Activated naive CD8-positive, alpha-beta T cell treated with anti-CD3 and anti-CD28 coated beads, Interleukin-2, amount 10 ng/mL, durations not matched to agents 7 days and 5 days (primary cell): ENCODE measurements around the gene SRRM4. TPM values are rescaled to one million over a fixed set of nuclear protein-coding genes. Genes with fewer than 3 reads are reported as not detected.
"Not testable (repeated sequence)": the region's sequence is repeated elsewhere in the genome, so short reads cannot be mapped to it uniquely, and the experiment has no call there.

ENCODE experiments used
- ATAC-seq: fragments of 150-1000 bp; cut with Tn5 transposase; one replicate; pipeline ENCODE4 v1.10.0; 2021; ENCODE audit warnings: low read depth, moderate library complexity
- POLR2A ChIA-PET: fragments of 350-600 bp; sonication (Branson Sonifier 250); formaldehyde crosslinking; loops from one replicate; lab custom pipeline; 2021; ENCODE audit warnings: antibody characterized with exemption; lab: Charles Lee
- DNase-seq: peaks from one replicate; pipeline ENCODE4 v3.0.0; 2021
- H3K27ac Mint-ChIP-seq: one replicate; pipeline ENCODE4 v1.8.0; 2022; ENCODE audit warnings: mild to moderate bottlenecking, mixed read lengths
- H3K27me3 Mint-ChIP-seq: one replicate; pipeline ENCODE4 v1.8.0; 2022; ENCODE audit warnings: mild to moderate bottlenecking, moderate library complexity, mixed read lengths
- H3K36me3 Mint-ChIP-seq: one replicate; pipeline ENCODE4 v1.8.0; 2021; ENCODE audit warnings: mild to moderate bottlenecking, mixed read lengths
- H3K4me1 Mint-ChIP-seq: one replicate; pipeline ENCODE4 v1.8.0; 2021; ENCODE audit warnings: mixed read lengths
- H3K4me3 Mint-ChIP-seq: one replicate; pipeline ENCODE4 v1.8.0; 2022; ENCODE audit warnings: mild to moderate bottlenecking, moderate library complexity, mixed read lengths
- H3K9me3 Mint-ChIP-seq: one replicate; pipeline ENCODE4 v1.8.0; 2021; ENCODE audit warnings: mixed read lengths
- total RNA-seq, 2 experiments: library from RNA; stranded (reverse); gene quantifications; one replicate each; pipeline ENCODE4 v1.2.3, GENCODE V29; 2021

The SRRM4 gene
- total RNA-seq, 2 experiments from 2014 or later = not detected

DNA sequence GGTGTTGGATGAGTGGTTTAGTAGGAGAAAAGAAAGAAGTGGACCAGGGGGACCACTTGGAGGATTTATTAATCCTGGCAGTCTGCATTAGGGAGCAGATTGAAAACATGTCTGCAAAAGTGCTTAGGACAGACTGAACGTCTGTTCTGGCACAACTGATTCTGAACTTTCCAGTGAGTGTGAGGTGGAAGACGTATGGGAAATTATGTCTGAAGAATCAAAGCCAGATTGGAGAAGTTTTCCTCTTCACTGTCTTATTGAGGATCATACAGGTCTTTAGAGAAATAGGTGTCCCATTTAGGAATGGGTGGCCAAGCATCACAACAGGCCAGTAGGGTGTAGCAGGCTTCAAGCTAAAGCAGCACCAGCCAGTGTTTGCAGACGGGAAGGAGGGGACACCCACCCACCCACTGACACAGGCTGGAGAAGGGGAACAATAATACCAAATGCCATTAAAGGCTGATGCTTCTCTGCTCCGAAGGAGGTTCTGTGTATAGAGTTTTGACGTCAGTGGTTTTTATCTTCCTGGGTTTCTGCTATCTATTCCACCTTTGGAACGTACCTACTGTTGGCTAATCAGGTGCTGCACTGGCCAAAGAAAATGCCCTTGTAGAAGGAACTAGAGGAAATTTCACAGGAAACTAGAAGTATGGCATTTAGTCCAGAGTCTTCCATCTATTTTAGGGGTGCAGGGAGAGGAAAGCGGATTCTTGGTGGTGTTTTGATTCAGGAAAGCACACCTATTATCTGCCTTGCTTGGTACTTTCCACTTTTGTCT lies 1.8 kb downstream of the SRRM4 start:
- H3K4me3 Mint-ChIP-seq = no peak overlapping the region
- no peaks in the 10 kb centered on the region for H3K36me3 Mint-ChIP-seq
- H3K9me3 Mint-ChIP-seq = no peaks in the 10 kb centered on the region
- DNase-seq = no peak
- no peak for ATAC-seq
- H3K27ac Mint-ChIP-seq = no peak overlapping the region
- H3K27me3 Mint-ChIP-seq = peaks cover 26% of the 10 kb centered on the region
- POLR2A ChIA-PET = no interaction called here
- no peaks in the 10 kb centered on the region for H3K4me1 Mint-ChIP-seq

DNA sequence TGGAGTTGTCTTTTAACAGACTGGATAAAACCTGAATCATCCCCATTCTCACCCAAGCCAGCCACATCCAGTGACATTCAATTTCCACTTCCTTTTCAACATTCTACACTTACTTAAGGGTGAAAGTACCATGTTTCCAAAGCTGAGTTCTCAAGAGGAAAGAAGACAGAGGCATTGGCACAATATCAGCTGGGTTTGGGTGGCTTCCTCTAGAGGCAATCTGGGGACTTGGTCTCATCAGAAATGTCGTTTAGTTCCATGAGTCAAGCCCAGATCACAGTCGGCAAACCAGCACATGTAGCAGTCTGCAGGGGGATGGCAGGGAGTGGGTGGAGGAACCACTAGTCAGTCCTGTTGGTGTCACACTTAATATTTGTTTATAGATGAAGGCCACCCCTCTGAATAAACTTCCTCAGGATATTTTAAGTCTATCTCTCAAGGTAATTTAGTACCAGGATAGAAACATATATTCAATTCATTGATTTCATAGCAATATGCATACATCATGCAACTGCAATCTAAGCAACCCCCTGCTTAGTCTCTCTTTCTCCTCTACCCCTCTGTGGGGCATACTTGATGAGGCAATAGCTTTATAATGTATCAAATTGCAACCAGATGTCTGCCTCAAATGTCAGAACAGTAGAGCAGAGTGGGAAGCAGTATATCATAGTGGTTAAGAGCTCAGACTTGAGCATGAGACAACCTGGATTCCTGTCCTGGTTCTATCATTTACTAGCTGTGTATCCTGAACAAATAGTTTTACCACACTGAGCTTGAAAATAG lies 3.0 kb downstream of the SRRM4 start:
- H3K9me3 Mint-ChIP-seq = no peaks in the 10 kb centered on the region
- DNase-seq (no peak), ATAC-seq (no peak)
- no peak overlapping the region for H3K27ac Mint-ChIP-seq
- peaks cover 23% of the 10 kb centered on the region for H3K27me3 Mint-ChIP-seq
- no peaks in the 10 kb centered on the region for H3K36me3 Mint-ChIP-seq
- H3K4me3 Mint-ChIP-seq = no peak overlapping the region
- POLR2A ChIA-PET = no interaction called here
- no peaks in the 10 kb centered on the region for H3K4me1 Mint-ChIP-seq

DNA sequence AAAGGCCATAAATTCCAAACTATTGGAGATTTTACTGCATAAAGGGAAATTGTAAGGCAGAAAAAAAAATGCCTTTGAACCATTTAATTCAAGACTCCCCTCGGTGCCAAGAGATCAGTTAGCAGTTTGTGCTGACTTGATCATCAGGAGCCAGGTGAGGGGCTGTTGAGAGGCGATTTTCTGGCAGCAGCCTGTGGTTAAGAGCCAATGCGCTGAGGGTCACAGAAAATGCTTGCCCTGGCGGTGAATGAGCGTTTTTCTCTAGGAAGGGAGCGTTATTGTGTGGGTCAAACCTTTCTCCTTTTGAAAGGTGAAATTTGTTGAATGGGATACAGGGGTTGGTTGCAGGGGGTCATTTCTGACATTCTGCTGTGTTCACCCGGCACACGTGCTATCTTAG lies 4.7 kb downstream of the SRRM4 start:
- Mint-ChIP-seq H3K9me3 (no peaks in the 10 kb centered on the region), H3K27ac (no peak overlapping the region), H3K4me3 (no peak overlapping the region), H3K36me3 (no peaks in the 10 kb centered on the region), H3K4me1 (no peaks in the 10 kb centered on the region), H3K27me3 (peaks cover 18% of the 10 kb centered on the region)
- DNase-seq (no peak), ATAC-seq (no peak)
- POLR2A ChIA-PET = no interaction called here

DNA sequence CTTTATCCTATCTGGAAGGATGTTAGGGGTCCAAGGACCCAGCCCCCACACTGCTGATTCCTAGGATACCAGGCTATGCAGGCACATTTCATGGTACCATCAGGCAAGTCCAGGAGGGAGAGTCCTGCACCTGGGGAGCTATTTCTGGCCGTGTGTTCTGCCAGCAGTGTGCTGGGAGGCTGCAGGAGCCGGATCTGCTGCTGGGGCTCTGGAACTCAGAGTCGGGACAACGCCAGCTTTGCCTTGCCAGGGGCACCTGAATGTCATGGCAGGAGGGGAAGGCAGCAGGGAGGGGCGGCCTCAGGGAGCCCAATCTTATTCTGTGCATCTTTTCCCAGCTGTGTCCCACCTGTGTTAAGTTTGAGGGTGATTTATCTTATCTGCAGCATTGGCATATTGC lies 17.8 kb downstream of the SRRM4 start:
- POLR2A ChIA-PET = no interaction called here
- Mint-ChIP-seq H3K9me3 (no peaks in the 10 kb centered on the region), H3K36me3 (no peaks in the 10 kb centered on the region)

DNA sequence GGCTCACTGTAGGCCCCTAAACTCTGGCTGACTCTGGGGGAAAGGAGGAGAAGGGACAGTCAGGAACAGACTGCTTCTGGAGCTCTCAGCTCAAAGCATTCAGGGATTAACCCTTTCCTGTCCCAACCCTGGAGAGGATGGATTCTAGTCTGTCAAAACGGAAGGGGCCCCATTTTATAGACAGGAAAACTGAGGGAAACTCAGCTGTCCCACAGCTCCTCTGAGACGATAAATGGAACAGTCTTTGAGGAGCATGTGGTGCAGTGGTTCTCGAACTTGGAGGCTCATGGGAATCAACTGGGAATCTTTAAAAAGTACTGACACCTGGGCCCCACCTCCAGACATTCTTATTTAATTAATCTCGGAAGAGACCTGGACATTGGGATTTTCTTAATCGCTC lies 23.7 kb downstream of the SRRM4 start:
- POLR2A ChIA-PET = no interaction called here
- H3K9me3 Mint-ChIP-seq = peaks cover 5% of the 10 kb centered on the region
- no peak for ATAC-seq
- H3K4me1 Mint-ChIP-seq = no peaks in the 10 kb centered on the region
- H3K27me3 Mint-ChIP-seq = peaks cover 4% of the 10 kb centered on the region
- no peak for DNase-seq
- H3K4me3 Mint-ChIP-seq = no peak overlapping the region
- H3K27ac Mint-ChIP-seq = no peak overlapping the region
- H3K36me3 Mint-ChIP-seq = no peaks in the 10 kb centered on the region

More for the DNA sequence above, 17.8 kb downstream of the SRRM4 start:
- H3K27ac Mint-ChIP-seq = no peak overlapping the region
- ATAC-seq (no peak), DNase-seq (no peak)
- no peaks in the 10 kb centered on the region for H3K27me3 Mint-ChIP-seq
- H3K4me3 Mint-ChIP-seq = no peak overlapping the region
- no peaks in the 10 kb centered on the region for H3K4me1 Mint-ChIP-seq

GRCh38 chr12:119005913-119006312 lies 24.6 kb downstream of the SRRM4 start:
- Mint-ChIP-seq H3K27ac (no peak overlapping the region), H3K36me3 (no peaks in the 10 kb centered on the region), H3K27me3 (peaks cover 4% of the 10 kb centered on the region), H3K4me1 (no peaks in the 10 kb centered on the region), H3K4me3 (no peak overlapping the region), H3K9me3 (peaks cover 5% of the 10 kb centered on the region)
- no peak for DNase-seq
- POLR2A ChIA-PET = no interaction called here
- ATAC-seq = no peak

DNA sequence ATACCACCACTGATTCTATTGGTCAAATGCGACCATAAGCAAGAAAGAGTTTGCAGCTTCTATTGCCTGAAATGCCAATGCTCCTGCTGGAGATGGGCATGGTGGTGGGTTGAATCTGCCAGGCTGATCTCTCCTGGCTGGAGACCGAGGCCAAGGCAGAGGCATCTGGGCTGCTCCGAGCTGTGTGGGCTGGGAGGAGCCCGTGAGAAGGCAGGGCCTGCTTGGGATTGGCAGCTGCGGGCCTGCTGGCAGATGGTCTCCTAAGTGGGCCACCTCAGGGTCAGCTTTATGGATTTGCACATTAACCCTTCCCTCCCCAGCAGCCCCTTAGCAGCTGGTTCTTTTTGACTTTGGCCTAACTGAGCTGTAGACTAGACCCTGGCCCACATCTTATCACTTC lies 25.4 kb downstream of the SRRM4 start:
- peaks cover 4% of the 10 kb centered on the region for H3K27me3 Mint-ChIP-seq
- H3K4me3 Mint-ChIP-seq = no peak overlapping the region
- DNase-seq (no peak), ATAC-seq (no peak)
- H3K27ac Mint-ChIP-seq = no peak overlapping the region
- POLR2A ChIA-PET = no interaction called here
- peaks cover 5% of the 10 kb centered on the region for H3K9me3 Mint-ChIP-seq
- no peaks in the 10 kb centered on the region for H3K36me3 Mint-ChIP-seq
- H3K4me1 Mint-ChIP-seq = no peaks in the 10 kb centered on the region

- H3K4me1 Mint-ChIP-seq, H3K9me3 Mint-ChIP-seq, DNase-seq, ATAC-seq, H3K27me3 Mint-ChIP-seq, POLR2A ChIA-PET, H3K4me3 Mint-ChIP-seq, H3K36me3 Mint-ChIP-seq, H3K27ac Mint-ChIP-seq: not testable (repeated sequence)
Measured at GRCh38 chr12:119008273-119008672, 26.9 kb downstream of the SRRM4 start.

DNA sequence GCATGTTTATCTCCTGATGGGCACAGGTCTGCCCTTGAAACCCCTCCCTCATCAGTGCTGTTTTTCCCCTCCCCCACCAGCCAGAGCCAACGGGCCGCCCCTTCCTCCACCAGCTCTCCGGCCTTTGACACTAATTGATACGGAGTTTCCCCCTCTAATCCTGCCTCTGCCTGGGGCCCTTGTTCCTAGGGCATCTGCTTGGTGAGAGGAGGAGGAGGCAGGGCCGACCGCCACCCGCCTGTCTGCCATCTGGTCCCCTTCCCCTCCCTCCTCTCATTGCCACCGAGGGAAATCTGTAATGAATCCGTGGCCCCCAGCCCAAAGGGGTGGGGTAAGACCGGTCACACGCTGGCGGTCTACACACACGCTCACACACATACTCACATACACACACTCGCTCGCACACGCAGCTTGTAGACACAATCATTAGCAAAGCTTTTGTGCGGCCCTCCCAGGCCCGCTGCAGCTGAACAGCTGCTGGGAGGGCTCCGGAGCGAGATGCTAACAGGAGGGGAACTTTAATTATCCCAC lies 27.4 kb downstream of the SRRM4 start:
- Mint-ChIP-seq H3K36me3 (no peaks in the 10 kb centered on the region), H3K27me3 (peaks cover 4% of the 10 kb centered on the region), H3K27ac (no peak overlapping the region), H3K4me1 (no peaks in the 10 kb centered on the region), H3K9me3 (peaks cover 5% of the 10 kb centered on the region), H3K4me3 (no peak overlapping the region)
- ATAC-seq = no peak
- POLR2A ChIA-PET = no interaction called here
- no peak for DNase-seq

DNA sequence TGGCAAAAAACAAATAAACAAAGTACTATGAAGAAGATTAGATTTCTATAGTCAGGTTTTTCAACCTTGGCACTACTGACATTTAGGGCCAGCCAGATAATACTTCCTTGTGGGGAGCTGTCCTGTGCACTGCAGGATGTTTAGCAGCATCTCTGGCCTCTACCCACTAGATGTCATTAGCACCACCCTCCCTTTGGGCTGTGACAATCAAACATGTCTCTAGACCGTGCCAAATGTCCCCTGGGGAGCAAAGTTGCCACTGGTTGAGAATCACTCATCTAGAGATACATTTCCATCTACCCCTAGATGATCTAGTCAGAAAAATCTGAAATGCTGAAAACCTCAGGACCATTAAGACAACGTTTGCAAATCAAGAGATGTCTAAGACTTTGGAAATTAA lies 29.9 kb downstream of the SRRM4 start:
- Mint-ChIP-seq H3K4me1 (no peaks in the 10 kb centered on the region), H3K27ac (no peak overlapping the region), H3K36me3 (no peaks in the 10 kb centered on the region), H3K4me3 (no peak overlapping the region), H3K9me3 (peaks cover 5% of the 10 kb centered on the region), H3K27me3 (peaks cover 4% of the 10 kb centered on the region)
- ATAC-seq (no peak), DNase-seq (no peak)
- POLR2A ChIA-PET = no interaction called here

GRCh38 chr12:119012179-119012578 lies 30.8 kb downstream of the SRRM4 start:
- ATAC-seq = no peak
- POLR2A ChIA-PET = no interaction called here
- peaks cover 4% of the 10 kb centered on the region for H3K27me3 Mint-ChIP-seq
- no peak overlapping the region for H3K27ac Mint-ChIP-seq
- H3K36me3 Mint-ChIP-seq = no peaks in the 10 kb centered on the region
- H3K9me3 Mint-ChIP-seq = peaks cover 5% of the 10 kb centered on the region
- H3K4me3 Mint-ChIP-seq = no peak overlapping the region
- no peaks in the 10 kb centered on the region for H3K4me1 Mint-ChIP-seq
- DNase-seq = no peak

DNA sequence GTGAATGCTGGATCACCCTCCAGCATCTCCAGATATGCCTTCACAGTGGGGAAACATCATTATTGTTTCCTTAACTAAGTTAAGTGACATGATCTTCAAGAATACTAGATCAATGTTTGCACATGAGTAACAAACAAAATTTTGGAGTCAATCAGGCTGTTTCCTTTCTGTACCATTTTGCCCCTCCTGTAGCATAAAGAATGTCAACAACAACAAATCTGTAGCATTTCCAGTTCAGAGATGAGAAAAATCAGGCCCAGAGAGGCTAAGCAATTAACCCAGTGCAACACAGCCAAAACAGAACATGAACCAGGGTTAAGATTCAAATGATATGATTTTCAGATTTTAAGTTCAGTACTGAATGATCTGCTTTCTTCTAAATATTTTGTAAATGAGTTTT lies 31.7 kb downstream of the SRRM4 start:
- POLR2A ChIA-PET = no interaction called here
- no peaks in the 10 kb centered on the region for H3K4me1 Mint-ChIP-seq
- DNase-seq (no peak), ATAC-seq (no peak)
- no peaks in the 10 kb centered on the region for H3K36me3 Mint-ChIP-seq
- peaks cover 4% of the 10 kb centered on the region for H3K27me3 Mint-ChIP-seq
- H3K27ac Mint-ChIP-seq = no peak overlapping the region
- H3K9me3 Mint-ChIP-seq = peaks cover 4% of the 10 kb centered on the region
- H3K4me3 Mint-ChIP-seq = no peak overlapping the region

DNA sequence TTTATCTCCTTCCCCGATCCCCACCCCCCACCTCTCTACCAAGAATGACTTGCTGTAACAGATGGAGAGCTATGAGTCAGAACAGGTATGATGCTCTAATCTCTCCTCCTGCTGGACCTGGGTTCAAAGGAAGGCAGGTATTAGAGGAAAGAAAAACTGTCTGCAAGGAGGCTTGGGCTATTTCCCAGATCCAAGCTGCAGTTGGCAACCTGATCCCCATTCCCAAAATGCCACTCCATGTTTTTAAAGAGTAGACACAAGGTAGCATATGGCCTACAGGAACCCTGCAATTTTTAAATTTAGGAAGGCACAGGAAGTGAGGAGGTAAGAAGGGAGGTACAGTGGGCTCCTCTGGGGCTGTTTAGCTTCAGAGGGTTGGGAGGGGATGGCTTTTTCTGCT lies 33.0 kb downstream of the SRRM4 start:
- Mint-ChIP-seq H3K36me3 (no peaks in the 10 kb centered on the region), H3K27ac (no peak overlapping the region), H3K4me3 (no peak overlapping the region), H3K9me3 (no peaks in the 10 kb centered on the region), H3K4me1 (no peaks in the 10 kb centered on the region), H3K27me3 (no peaks in the 10 kb centered on the region)
- ATAC-seq (no peak), DNase-seq (no peak)
- POLR2A ChIA-PET = no interaction called here

DNA sequence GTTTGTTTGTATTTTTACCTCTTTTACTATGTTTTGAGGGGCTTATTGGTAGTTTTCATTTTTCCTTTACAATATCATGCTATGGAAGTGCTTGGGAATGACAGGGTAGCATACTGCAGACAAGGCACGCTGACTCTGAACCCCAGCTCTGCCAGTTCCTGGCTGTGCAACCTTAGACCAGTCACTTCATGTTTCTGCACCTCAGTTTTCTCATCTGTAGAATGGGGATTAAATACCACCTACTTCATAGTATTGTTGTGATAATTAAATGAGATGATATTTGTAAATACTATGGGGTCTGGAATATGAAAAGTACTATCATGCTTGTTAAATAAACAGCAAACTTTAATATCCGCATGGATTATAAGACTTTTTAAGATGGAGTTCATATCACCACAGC lies 35.4 kb downstream of the SRRM4 start:
- Mint-ChIP-seq H3K4me3 (no peak overlapping the region), H3K4me1 (no peaks in the 10 kb centered on the region), H3K27me3 (no peaks in the 10 kb centered on the region), H3K9me3 (no peaks in the 10 kb centered on the region), H3K27ac (no peak overlapping the region), H3K36me3 (no peaks in the 10 kb centered on the region)
- POLR2A ChIA-PET = no interaction called here
- DNase-seq = no peak
- no peak for ATAC-seq
